Measurements from ENCODE around the gene SLC44A5. TPM values are rescaled to one million over a fixed set of nuclear protein-coding genes. Genes with fewer than 3 reads are reported as not detected.
"Not testable (repeated sequence)": the region's sequence is repeated elsewhere in the genome, so short reads cannot be mapped to it uniquely, and the experiment has no call there.

Gene SLC44A5
- total RNA-seq, 1 experiment from 2014 or later: 5.9 TPM

DNA sequence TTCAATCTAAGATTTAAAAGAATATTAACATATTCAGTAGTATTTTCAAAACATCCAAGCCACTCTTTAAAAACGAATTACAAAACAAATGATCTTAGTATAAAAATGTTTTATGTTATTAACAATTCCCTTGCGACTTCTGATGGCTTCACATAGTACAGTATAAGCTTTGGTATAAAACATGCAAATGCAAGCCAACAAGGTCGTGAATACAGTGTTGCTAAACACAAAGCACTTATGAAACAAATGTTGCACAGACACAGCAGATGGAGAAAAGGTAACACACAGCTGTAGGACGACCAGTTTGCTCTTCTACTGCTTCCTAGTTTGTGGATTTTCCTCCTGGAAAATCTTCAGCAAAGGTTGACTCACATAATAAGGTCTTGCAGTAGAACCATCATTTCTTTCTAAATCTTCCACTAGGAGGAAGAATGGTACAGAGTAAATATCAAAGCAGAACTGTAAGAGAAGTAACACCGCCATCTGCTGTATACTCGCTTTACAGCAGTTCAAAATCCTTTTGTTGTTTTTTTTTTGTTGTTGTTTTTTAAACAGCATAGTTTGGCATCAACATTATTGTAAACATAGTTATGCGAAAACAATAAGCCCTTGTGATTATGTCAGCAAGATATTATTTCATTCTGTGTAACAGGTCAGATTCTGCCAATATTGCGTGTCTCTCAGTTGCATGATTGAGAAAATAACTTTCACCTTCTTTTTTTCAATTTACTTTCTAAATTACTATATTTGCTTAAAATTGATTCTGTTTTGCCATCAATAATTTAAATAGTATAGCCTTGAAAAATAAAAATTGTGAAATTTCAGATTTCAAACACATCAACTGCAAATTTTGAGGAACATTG, 407.3 kb downstream of the SLC44A5 start:
- DNase-seq (ENCODE audit: extremely low read depth, low read depth): peak; percentile 41

DNA sequence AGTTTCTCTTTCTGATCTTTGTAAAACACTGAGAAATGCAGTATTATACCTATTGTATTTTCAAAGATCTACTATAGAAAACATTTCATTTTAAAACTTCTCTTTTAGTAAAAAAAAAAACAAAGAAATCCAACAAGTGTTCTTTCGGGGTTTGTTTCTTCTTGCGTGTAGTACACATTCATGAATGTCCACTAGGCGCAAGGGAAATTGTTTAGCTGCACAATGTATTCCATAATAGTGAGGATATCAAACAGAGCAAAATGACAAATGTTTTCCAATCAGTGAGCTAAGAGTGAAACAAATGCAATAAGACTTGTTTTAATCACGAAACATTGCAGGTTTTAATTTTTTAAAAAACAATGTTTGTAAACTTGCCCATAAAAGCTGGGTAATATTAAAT, 408.2 kb downstream of the SLC44A5 start:
- DNase-seq (ENCODE audit: extremely low read depth, low read depth): no peak

- DNase-seq (ENCODE audit: extremely low read depth, low read depth): no peak
These were observed 412.2 kb downstream of the SLC44A5 start for GRCh38 chr1:75198761-75199160.

DNA sequence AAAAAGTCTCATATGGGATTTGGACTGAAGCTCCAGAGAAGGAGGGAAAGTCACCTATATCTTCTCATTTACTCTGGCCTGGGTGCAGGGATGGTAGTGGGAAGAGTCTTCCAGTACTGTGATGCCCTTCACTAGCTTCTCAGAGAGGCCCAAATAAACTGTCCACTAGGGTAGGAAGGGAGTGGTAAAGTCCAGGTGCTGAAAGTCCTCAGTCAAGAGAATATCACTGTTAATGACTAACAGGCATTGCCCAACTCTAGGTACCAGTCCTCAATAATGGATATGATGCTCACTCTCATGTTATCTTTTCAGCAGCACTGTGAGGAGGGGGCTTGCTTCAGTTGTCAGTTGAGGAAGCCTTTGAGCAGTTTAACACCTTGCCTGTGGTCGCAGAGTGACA, 412.8 kb downstream of the SLC44A5 start:
- DNase-seq (ENCODE audit: extremely low read depth, low read depth): no peak

DNA sequence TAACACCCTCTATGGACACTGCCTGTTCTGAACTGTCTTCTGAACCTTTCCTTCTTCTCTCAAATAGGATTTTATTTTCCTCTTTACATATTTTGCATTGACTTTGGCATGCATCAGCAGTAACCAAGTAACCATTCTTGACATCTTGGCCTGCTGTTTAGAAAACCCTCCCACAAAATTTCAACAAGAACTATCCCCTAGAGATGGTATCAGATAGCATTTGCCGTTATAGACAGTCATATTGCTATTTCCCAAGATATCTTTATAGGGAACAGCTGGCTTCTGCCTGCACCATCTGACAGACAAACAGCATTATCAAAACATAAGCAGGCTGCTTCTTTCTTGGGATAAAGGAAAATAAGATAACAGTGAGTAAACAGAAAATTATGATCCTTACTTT, 422.0 kb downstream of the SLC44A5 start:
- DNase-seq (ENCODE audit: extremely low read depth, low read depth): no peak

DNA sequence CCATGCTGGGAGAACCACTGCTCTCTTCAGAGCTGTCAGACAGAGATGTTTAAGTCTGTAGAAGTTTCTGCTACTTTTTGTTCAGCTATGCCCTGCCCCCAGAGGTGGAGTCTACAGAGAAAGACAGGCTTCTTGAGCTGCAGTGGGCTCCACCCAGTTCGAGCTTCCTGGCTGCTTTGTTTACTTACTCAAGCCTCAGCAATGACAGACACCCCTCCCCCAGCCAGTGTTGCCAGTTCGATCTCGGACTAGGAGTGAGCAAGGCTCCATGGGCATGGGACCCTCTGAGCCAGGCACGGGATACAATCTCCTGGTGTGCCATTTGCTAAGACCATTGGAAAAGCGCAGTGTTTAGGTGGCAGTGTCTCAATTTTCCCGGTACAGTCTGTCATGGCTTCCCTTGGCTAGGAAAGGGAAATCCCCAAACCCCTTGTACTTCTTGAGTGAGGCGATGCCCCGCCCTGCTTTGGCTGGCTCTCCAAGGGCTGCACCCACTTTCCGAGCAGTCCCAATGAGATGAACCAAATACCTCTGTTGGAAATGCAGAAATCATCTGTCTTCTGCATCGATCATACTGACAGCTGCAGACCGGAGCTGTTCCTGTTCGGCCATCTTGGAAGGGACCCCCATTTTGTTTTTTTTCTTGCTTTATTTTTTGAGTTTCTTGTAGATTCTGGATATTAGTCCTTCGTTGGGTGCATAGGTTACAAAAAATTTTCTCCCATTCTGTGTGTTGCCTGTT, 429.5 kb downstream of the SLC44A5 start:
- not testable (repeated sequence) for DNase-seq (ENCODE audit: extremely low read depth, low read depth)

DNA sequence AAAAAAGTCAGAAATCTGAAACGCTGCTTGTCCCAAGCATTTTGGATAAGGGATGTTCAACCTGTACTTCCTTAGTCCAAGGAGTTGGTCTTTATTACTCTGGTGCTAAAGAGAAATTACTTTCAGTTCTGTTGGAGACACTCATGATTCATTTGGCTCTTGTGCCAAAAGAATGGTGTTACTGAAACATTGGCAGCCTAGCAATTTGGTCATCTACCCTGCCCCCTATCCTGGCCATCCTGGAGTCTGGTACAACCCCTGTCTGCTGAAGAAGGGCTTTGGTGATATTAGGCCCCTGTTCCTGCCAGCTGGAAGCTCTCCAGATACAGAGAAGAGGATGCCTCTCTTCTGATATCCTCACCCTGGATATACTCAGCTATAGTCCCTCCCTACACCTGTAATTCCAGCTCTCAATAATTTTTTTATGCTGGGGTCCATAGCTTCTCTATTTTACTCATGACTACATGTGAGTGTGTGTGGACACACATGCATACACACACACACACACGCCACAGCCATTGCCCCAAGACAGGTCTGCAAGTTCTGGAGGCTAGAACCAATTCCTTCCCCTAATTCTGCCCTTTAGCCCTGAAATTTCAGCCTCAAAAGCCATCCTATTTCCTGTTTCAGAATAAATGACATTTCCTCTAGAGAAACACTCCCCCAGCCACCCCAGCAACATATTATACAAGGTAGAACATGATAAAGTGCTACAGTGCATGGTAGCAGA, 436.7 kb downstream of the SLC44A5 start:
- DNase-seq (ENCODE audit: extremely low read depth, low read depth): no peak

DNA sequence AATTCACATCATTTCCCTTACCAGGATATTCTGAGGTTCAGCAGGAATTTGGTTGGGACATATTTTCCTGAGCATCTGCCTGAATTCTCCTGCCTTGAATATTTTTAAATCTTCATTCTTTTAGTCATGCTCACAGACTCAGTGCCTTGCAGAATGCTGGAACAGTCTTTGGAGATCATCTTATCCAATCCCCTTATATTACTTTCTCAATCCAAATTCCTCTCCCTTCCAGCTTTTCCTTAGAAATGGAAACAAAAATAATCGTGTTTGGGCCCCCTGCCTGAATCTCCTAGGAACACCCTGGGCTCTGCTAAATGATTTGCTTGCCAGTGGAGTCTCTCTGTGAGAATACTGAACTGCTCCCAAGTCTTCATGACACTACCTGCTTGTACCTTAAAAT, 438.4 kb downstream of the SLC44A5 start:
- DNase-seq (ENCODE audit: extremely low read depth, low read depth): no peak

DNA sequence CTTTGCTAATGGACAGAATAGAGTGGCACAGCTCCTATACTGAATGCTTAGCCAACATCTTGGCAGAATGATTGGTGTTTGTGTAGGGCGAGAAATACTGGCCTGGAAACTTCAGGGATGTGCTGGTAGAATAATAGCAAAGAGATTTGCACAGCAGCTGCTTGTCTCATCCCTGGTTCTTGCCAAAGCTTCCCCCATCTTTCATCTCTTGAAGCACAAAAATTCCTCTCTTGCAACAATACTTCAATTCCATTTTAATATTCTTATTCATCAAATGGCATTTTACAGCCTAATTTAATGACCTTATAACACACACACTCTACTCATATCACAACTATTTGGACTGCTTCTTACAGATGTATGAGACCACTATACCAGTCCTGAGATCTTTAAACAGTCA, 439.0 kb downstream of the SLC44A5 start:
- DNase-seq (ENCODE audit: extremely low read depth, low read depth): no peak

- no peak for DNase-seq (ENCODE audit: extremely low read depth, low read depth)
These were observed 439.9 kb downstream of the SLC44A5 start for GRCh38 chr1:75170981-75171380.

- no peak for DNase-seq (ENCODE audit: extremely low read depth, low read depth)
These were observed 440.9 kb downstream of the SLC44A5 start for GRCh38 chr1:75170011-75170410.

DNA sequence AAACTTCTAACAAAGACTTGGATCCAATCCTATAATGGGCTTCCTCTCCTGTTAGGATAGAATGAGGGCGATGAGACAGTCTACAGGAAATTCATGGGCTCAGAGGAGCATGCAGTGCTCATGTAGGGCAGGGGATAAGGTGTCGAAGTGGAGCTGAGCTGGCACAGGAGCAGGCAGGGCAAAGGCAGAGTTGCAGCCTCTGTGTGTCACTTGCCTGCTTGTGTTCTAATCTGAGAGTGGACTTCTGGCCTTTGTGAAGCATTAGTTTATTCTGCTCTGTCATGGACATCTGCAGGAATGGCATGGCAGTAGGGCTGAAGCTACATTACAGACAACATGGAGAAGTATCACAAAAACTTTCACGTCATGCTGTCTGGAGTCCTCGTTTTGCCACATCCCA, 444.1 kb downstream of the SLC44A5 start:
- DNase-seq (ENCODE audit: extremely low read depth, low read depth): no peak

DNA sequence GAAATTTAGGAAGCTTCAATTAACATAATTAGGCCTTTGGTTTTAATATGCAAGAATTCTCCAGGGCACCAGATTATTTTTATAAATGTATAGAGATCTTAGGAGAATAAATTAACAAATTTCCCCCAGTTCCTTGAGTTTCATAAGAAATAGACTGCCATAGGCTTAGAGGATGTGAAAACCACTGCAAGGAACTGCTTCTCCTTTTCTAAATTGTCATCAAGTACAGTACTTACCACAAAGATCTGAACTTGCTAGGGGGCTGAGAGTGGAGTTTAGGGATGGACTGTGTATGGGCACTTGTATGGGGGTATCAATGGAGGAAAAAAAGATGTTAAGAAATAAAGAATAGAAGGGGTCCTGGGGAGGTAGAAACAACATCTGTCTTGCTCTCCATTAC, 445.6 kb downstream of the SLC44A5 start:
- DNase-seq (ENCODE audit: extremely low read depth, low read depth): no peak

DNA sequence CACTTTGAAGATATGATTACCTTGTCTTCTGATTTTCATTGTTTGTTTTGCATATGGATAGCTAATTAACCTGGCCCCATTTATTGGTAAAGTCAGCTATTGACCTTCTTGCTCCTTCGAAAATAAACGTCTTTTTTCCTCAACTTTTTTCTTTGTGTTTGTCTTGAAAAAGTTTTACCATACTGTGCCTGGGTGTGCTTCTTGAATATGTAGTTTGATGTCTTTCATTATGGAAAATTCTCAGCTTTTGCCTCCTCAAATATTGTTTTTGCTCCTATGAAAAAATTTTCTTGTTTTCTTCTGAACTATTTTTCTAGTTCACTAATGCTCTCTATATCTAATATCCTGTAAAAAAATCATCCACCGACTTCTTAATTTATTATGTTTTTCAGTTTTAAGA, 451.8 kb downstream of the SLC44A5 start:
- DNase-seq (ENCODE audit: extremely low read depth, low read depth): no peak

Small RNAs within 50 kb of the gene (small RNA-seq; reads per million reads assigned to genes)
- gene RNU6-503P: 0 reads per million in 2 experiments
- 0 reads per million in 2 experiments for gene RNU6-622P

Other genes starting within 250 kb of the SLC44A5 start
- gene ACADM, start 113.6 kb upstream of the SLC44A5 start, total RNA-seq (2014; rRNA removed; shearing (Covaris generic)): 42.9 and 50.0 TPM in 2 replicates
- gene RABGGTB, start 175.1 kb upstream of the SLC44A5 start, total RNA-seq (2014; rRNA removed; shearing (Covaris generic)): 205 and 272 TPM in 2 replicates
- 0.10 TPM in 1 of 2 replicates, not detected in the other for gene MSH4, start 185.8 kb upstream of the SLC44A5 start, total RNA-seq (2014; rRNA removed; shearing (Covaris generic))

Data from NCI-H460 (cell line).